Activated CD4-positive, CD25-positive, alpha-beta regulatory T cell treated with anti-CD3 and anti-CD28 coated beads, Interleukin-2, amount 50 U/mL, for 16 hours (primary cell): ENCODE data around the gene CACNA1F.

Experiments used
- DNase-seq: peaks from one replicate; pipeline ENCODE4 v3.0.0-alpha.2; 2020; ENCODE audit warnings: low read depth, low spot score

The CACNA1F gene

GRCh38 chrX:49230500-49231232 is 2.5 kb downstream of the CACNA1F start:
- DNase-seq, result no peak

DNA sequence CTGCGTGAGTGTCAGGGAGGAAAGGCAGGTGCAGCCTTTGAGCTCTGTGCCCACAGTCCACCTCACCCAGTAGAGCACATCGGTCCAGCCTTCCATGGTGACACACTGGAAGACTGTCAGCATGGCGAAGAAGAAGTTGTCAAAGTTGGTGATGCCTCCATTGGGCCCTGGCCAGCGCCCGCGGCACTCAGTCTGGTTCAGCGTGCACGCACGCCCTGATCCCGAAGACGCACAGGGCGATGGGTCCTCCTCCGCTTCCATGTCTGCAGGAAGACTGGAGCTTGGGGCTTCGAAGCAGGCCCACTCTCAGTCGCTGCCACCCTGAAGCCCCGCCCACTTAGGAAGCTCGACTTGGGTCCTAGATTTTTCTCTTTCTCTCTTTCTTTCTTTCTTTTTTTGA is 5.0 kb downstream of the CACNA1F start:
- DNase-seq, result no peak

- DNase-seq, result no peak
These were observed 5.4 kb downstream of the CACNA1F start for GRCh38 chrX:49227726-49228125.

- DNase-seq, result no peak
These were observed 6.2 kb downstream of the CACNA1F start for GRCh38 chrX:49226946-49227345.

DNA sequence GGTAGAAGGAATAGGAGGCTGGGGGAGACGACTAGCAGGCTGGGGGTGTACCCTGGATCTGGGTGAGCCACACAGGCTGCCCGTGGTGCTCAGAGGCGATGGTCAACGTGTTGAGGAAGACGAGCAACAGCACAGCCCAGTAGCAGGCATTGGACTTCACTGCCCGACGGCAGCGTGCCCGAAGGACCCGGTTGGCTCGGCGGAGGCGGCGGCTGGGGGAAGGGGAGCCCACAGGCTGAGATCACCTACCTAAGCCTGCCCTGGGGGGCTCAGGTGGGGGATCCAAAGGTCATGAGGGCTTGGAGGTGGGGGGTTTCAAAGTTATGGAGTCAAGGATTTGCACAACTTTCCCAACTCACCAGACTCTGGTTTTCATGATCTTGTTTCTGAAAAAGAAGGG is 7.3 kb downstream of the CACNA1F start:
- no peak for DNase-seq

- no peak for DNase-seq
These were observed 11.3 kb downstream of the CACNA1F start for GRCh38 chrX:49221868-49222267.

DNA sequence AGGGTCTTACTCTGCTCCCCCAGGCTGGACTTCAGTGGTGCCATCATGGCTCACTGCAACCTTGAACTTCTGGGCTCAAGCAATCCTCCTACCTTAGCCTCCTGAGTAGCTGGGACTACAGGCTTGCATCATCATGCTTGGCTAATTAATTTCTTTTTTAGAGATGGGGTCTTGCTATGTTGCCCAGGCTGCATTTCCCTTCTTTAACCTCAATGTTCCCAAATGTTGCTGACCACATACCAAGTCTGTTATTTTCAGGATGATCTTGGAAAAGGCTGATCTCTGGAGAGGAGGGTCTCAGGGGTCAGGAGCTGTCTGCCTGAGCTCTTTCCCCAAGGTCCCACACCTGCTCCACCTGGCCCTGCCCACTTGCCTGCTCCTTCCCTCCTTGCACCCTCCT is 13.0 kb downstream of the CACNA1F start:
- DNase-seq, result no peak

DNA sequence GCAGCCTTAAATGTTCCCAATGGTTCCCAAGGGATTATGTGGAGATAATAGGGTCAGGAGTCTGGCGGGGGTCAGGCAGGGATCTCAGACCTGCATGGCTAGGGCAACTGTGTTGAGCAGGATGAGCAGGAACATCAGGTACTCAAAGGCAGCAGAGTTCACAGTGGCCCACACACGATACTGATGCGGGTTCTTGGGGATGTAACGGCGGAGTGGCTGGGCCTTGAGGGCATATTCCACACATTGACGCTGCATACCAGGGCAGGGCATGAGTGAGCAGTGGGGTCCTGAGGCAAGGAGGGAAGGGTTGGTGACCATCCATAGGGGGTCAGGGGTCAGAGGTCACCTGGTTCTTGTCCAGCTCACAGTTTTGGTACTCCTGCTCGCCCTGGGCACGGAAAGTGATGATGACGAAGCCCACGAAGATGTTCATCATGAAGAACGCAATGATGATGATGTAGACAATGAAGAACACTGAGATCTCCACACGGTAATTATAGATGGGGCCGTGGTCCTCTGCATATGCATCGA is 18.1 kb downstream of the CACNA1F start:
- DNase-seq, result no peak

GRCh38 chrX:49214416-49214815 is 18.7 kb downstream of the CACNA1F start:
- no peak for DNase-seq

- no peak for DNase-seq
These were observed 20.3 kb downstream of the CACNA1F start for GRCh38 chrX:49212861-49213260.

DNA sequence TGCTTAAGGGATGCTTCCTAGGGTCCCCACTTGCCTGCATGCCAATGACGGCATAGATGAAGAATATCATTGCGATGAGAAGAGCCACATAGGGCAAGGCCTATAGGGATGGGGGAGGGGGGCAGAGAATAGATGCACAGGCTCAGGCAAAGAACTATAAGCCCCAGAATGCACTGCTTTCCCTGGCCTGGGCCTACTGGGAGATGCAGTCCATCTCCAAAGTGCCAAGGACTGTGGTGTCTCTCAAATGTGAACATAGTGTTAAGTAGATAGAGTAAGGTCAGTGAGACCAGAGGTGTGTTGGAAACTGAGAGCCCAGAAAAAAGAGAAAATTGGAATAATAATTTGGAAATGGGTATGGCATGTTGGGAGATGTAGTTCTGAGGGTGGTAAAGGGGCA is 20.9 kb downstream of the CACNA1F start:
- no peak for DNase-seq

DNA sequence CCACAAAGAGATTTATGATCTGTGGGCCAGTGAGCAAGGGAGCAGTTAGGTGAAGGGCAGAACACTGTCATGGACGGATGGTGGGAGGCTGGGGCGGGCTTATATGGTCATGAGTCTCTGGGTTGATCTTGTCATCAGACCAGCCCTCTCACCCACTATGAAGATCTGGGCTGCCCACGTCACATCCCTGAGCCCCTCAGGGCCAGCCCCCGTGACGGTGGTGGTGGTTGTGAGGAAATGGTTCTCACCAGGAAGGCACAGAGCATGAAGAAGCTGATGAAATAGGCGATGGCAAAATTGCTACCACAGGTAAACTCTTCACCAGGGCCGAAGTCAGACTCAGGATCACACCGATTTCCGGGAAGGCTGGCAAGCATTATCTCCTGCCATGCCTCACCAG is 22.1 kb downstream of the CACNA1F start:
- no peak for DNase-seq

DNA sequence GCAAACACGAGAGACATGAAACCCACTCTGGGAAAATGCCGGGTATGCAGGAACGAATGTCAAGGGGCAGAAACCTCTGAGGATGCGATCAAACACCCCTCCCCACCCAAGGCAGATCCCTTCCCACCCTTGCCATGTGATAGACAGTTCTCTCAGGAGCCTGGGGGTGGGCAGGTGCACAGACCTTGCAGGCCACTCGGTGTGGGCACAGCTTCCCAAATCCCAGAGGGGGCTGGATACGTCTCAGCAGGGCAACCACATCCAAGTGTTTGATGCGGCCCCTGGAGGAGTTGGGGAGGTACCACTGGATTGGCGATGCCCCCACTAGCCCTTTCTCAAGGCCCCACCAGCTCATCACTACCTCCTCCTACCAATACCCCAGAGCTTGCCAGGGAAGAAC is 22.7 kb downstream of the CACNA1F start:
- no peak for DNase-seq

DNA sequence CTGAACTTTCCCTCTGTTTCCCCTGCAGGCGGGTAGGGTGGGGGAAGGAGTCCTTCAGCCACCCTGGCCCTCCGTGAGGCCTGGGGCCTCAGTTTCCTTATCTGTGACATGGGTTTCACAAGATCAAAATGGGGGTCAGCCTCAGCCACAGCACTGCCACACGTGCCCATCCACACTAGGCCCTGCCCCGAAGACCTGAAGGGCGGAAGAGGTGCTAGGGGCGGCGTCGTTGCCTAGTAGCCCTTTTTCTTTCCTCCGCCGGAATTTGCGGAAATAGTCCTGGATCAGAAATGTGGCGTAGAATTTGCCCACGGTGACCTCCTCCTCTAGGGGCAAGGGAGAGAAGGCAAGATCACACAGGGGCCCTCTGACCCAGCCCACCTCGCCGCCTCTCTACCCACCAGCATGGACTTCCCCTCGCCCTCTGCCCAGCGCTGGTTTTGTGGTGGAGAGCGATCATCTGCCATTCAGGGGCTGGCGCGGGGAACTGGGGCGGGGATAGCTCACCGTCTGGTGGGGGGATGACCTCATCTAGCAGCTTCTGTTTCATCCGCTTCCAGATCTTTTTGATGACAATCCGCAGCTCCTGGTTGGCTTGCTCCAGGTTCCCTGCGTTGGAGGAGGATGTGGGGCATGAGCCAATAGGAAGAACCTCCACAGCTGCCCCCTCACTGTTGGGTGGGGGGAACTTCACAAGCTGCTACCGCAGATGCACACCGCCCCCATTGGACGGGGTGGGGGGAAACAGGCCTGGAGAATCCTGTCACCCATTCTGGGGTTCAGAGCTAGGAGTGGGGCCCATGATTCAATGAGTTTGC is 23.5 kb downstream of the CACNA1F start:
- no peak for DNase-seq

DNA sequence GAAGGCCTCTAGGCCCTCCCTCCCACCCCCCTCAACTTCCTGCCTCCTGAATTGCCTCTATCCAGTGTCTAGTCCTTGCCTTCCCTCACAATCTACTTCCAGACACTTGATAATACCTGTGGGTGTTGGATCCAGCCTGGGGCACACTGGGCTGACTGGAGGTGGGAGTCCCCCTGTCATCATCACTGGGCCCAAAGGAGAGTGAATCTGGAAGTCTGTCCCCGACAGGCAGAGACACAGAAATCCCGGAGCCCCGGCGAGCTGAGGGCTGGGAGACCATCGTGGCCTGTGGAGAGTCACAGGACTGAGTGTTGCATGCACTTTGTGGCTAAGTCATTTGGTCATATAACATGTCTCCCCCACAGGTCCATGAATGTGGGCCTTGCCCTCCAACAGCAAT is 24.7 kb downstream of the CACNA1F start:
- no peak for DNase-seq

- no peak for DNase-seq
These were observed 26.6 kb downstream of the CACNA1F start for GRCh38 chrX:49206543-49206942.

- no peak for DNase-seq
These were observed 27.7 kb downstream of the CACNA1F start for GRCh38 chrX:49205443-49205842.

GRCh38 chrX:49204709-49205108 is 28.4 kb downstream of the CACNA1F start:
- no peak for DNase-seq

GRCh38 chrX:49204017-49204416 is 29.1 kb downstream of the CACNA1F start:
- no peak for DNase-seq

DNA sequence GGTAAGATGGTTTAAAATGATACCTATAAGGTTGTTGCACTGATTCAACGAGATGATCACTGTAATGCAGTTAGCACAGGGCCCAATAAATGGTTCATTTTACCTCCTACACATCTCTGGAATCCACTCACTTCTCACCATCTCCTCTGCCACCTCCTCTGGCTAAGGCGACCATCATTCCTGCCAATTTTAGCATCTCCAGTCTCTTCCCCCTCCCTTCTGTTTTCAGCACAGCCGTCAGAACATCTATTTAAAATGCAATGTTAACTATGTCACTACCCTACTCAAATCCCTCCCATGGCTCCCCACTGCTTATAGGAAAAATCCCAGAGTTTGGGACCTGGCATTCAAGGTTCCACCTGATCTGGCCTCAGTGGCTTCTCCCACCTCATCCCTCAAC is 29.6 kb downstream of the CACNA1F start:
- DNase-seq, result no peak

DNA sequence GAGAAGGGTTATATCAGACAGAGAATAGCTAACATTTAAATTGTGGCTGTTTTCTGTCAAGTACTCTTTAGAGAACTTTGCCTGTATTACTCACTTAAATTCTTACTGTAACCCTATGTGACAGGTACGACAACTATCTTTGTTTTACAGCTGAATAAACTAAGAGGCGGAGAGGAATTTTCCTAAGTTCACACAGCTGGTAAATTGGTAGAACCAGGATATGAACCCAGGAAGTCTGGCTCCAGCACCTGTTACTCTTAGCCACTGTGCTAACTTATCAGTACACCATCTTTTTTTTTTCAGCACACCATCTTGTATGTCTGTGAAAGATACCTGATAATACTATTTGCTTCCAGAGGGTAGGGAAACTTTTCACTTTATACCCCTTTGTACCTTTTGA is 31.1 kb downstream of the CACNA1F start:
- DNase-seq, result no peak

DNA sequence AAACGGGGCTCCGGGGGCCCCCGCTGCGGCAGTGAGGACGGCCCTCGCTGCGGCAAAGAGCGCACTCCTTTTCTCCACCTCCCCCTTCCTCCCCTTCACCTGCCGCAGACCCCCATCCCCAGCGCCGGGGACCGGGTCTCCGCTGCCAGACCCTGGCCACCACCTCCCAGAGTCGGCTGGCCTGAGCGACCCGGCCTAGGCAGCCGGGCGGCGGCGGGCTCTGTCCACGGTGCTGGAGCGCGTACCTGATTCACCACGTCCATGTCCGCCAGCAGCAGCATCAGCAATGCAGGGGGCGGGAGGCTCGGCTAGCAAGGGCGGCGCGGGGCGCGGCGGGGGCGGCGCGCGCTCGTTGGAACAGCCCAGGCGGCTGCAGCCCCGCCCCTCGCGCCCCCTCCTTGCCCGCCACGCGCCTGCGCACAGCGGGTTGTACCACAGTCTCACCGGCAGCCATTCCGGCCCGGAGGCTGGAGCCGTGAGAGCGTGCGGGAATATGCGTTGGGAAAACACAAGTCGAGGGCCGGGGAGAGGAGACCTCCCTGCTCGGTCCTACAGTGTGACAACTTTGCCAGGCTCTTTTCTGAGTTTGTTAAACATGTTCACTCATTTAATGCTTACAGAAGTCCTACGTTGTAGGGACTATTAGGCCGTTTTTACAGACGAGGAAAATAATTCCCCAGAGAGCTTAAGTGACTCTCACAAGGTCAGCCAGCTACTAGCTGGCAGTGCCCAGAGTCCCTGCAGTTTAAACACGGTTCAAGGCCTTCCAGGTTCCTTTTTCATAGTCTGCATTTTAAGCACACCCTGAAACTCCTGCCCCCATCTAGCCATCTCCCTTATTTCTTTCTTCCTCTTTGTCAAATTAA is 33.0 kb downstream of the CACNA1F start, which contains the start of gene SYP:
TSS of gene SYP (minus strand) at position 288 of the 866 bp plus-strand sequence. CDS start at position 281, 7 bp downstream.
- DNase-seq, result peak; percentile 77
